ENCODE measurements around the gene SURF6. TPM values are rescaled to one million over a fixed set of nuclear protein-coding genes. Genes with fewer than 3 reads are reported as not detected.
"Not testable (repeated sequence)": the region's sequence is repeated elsewhere in the genome, so short reads cannot be mapped to it uniquely, and the experiment has no call there.

The SURF6 gene
- total RNA-seq, 3 donors from 2014 or later, result 23.7 to 24.7 (median 24.0) TPM

DNA sequence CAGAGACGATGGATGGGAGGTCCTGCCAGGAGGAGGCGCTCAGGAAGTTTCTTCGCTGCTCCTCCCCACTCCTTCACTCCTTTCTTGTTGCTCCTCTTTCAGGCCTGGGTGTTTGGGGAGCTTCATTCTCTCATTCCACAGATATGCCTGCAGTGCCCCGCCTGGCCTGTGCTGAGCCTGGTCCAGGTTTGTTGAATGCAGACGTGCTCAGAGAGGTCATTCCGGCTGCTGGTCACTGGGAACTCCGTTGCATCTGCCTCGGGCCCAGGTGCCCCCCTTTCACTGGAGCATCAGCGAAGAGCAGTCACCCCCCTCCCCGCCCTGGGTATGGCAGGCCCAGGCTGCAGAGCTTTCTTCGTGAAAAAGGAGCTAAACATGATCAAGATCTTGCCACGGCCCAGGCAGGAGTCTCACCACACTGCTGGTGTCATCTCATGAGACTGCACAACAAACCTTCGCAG is 15.5 kb downstream of the SURF6 start:
- intact Hi-C loops (cut with DNase I, micrococcal nuclease), result loop anchor here in 1 of 2 donors (10.0 kb wide), 1 partner anchor 136 kb away; no protein-coding TSS in a partner anchor

GRCh38 chr9:133317551-133317950 is 18.4 kb downstream of the SURF6 start:
- H3K36me3 ChIP-seq (ENCODE audit: low read depth); H3K4me3 ChIP-seq; DNase-seq; H3K9me3 ChIP-seq; intact Hi-C loops (cut with DNase I, micrococcal nuclease); ATAC-seq; H3K4me1 ChIP-seq (ENCODE audit: low read depth): not testable (repeated sequence)

More for the DNA sequence above, 15.5 kb downstream of the SURF6 start:
- no peak for TF ChIP-seq CTCF (IDR thresholded peaks at IDR 0.05)
- Histone ChIP-seq H3K9me3 (no peaks in the 10 kb centered on the region), H3K4me1 (ENCODE audit: low read depth) (no peaks in the 10 kb centered on the region), H3K4me3 (no peak overlapping the region), H3K36me3 (ENCODE audit: low read depth) (no peaks in the 10 kb centered on the region)
- ATAC-seq (no peak), DNase-seq (no peak)

- no peaks in the 10 kb centered on the region for H3K9me3 ChIP-seq
- H3K36me3 ChIP-seq (ENCODE audit: low read depth), result no peaks in the 10 kb centered on the region
- no peaks in the 10 kb centered on the region for H3K4me1 ChIP-seq (ENCODE audit: low read depth)
- intact Hi-C loops (cut with DNase I, micrococcal nuclease), result no loop called here
- ATAC-seq (no peak), DNase-seq (no peak)
- no peak overlapping the region for H3K4me3 ChIP-seq
- TF ChIP-seq CTCF (IDR thresholded peaks at IDR 0.05), result no peak
Measured at GRCh38 chr9:133315997-133316396, 20.0 kb downstream of the SURF6 start.

DNA sequence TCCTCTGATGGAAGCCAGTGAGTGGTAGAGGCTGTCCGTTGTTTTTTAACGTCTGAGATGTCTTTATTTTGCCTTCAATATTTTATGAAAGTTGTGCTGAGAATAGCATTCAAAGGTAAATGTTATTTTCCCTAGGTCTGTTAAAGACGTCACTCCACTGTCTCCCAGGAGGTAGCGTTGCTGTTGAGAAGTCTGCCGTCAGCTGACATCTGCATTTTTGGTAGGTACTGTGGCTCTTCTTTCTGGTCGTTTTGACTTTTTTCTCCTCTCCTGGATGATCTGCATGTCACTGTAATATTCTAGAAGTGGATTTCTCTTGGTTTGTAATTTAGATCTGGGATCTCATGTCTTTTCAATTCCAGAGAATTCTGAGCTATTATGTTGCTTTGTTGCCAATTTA is 26.4 kb downstream of the SURF6 start:
- Histone ChIP-seq H3K9me3 (no peaks in the 10 kb centered on the region), H3K4me1 (ENCODE audit: low read depth) (no peaks in the 10 kb centered on the region), H3K36me3 (ENCODE audit: low read depth) (no peaks in the 10 kb centered on the region), H3K4me3 (no peak overlapping the region)
- intact Hi-C loops (cut with DNase I, micrococcal nuclease), result no loop called here
- no peak for ATAC-seq
- no peak for DNase-seq
- TF ChIP-seq CTCF (IDR thresholded peaks at IDR 0.05), result no peak

GRCh38 chr9:133307301-133307700 is 28.7 kb downstream of the SURF6 start:
- Histone ChIP-seq H3K4me1 (ENCODE audit: low read depth) (no peaks in the 10 kb centered on the region), H3K4me3 (no peak overlapping the region), H3K36me3 (ENCODE audit: low read depth) (no peaks in the 10 kb centered on the region), H3K9me3 (no peaks in the 10 kb centered on the region)
- no peak for TF ChIP-seq CTCF (IDR thresholded peaks at IDR 0.05)
- intact Hi-C loops (cut with DNase I, micrococcal nuclease), result no loop called here
- ATAC-seq (no peak), DNase-seq (no peak)

DNA sequence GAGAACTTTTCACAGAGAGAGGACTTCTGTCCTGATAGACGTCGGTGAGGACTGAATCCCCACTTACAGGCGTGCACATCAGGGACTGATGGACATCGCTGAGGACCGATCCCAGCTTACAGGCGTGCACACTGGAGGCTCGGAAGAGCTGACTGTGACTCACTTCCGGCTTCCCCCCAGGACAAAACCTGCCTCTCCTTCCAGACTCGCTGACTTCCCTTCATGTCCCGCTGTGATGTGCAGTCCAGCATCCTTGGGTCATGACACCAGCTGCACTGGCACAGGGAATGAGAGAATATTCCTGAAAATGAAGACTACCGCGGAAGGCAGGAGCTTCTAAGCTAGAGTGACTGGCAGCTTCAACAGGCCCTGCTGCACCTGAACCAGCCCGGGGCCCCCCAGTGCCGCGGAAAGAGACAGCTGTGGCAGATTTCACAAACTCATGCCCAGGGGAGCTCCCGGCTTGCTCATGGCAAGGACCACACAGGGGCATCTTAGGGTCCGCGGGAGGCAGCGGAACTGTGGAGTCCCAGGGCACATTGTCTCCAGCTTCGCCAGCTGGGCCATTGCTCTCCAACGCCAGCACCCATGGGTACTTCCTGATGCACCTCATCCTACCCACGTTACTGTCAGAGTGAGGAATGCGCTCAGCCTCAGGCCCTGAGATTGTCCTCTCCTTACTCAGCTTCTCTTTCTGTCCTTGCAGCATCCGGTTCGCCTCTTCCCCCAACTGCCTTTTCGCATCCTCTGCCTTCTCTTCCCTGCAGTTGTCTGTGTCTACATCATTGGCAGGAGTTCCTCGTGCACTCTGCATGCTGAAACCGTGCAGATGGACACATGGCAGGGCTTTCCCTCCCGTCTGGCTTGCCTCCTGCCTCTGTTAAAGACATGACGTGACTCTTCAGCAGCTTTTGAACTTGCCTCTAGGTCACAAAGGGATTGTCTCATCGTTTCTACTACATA is 29.5 kb downstream of the SURF6 start:
- intact Hi-C loops (cut with DNase I, micrococcal nuclease), result no loop called here
- no peaks in the 10 kb centered on the region for H3K4me1 ChIP-seq (ENCODE audit: low read depth)
- no peaks in the 10 kb centered on the region for H3K36me3 ChIP-seq (ENCODE audit: low read depth)
- H3K4me3 ChIP-seq, result no peak overlapping the region
- TF ChIP-seq CTCF (IDR thresholded peaks at IDR 0.05), result no peak
- ATAC-seq (no peak), DNase-seq (no peak)
- H3K9me3 ChIP-seq, result no peaks in the 10 kb centered on the region
